Measurements from ENCODE around the gene CCDC18. TPM values are rescaled to one million over a fixed set of nuclear protein-coding genes. Genes with fewer than 3 reads are reported as not detected.

CCDC18 gene
- polyA plus RNA-seq, 3 donors: 2.8 to 5.9 (median 4.4) TPM

GRCh38 chr1:93143769-93144168, 36.8 kb upstream of the CCDC18 start:
- H3K4me3 Mint-ChIP-seq: no peak overlapping the region
- Histone ChIP-seq H3K79me2 (ENCODE audit: insufficient read depth, low read length) (no peaks in the 10 kb centered on the region), H3K4me3 (replicated peaks in 1 of 3; ENCODE audit: low read depth in 2 of 3, low read length in 3 of 3) (no peak overlapping the region), H2AFZ (ENCODE audit: insufficient read depth, low read depth, low read length, poor library complexity, severe bottlenecking) (no peak overlapping the region), H3K4me2 (replicated peaks; ENCODE audit: extremely low read depth, low read length, poor library complexity, severe bottlenecking) (no peak overlapping the region), H4K20me1 (ENCODE audit: insufficient read depth, low read length) (no peaks in the 10 kb centered on the region), H3K9ac (ENCODE audit: insufficient read depth, low read length, poor library complexity, severe bottlenecking) (no peak overlapping the region), H3K9me3 (replicated peaks in 1 of 2; ENCODE audit: control insufficient read depth in 1 of 2, insufficient read depth in 1 of 2, low read length in 2 of 2) (no peaks in the 10 kb centered on the region), H3K36me3 (replicated peaks in 1 of 2; ENCODE audit: control insufficient read depth in 1 of 2, insufficient read depth in 2 of 2, low read length in 2 of 2) (peaks cover 18 to 42% of the 10 kb centered on the region in 2 donors), H3K27me3 (ENCODE audit: control insufficient read depth in 2 of 2, insufficient read depth in 2 of 2, low read length in 2 of 2) (no peaks in the 10 kb centered on the region), H3K27ac (ENCODE audit: low read depth in 1 of 2, low read length in 2 of 2) (no peak overlapping the region), H3K4me1 (ENCODE audit: control insufficient read depth in 1 of 2, insufficient read depth in 2 of 2, low read length in 2 of 2) (no peaks in the 10 kb centered on the region)
- H3K27me3 Mint-ChIP-seq (ENCODE audit: low read depth in 3 of 3): no peaks in the 10 kb centered on the region
- H3K36me3 Mint-ChIP-seq: peaks cover 26 to 32% of the 10 kb centered on the region in 2 donors
- H3K27ac Mint-ChIP-seq: no peak overlapping the region
- WGBS (ENCODE audit: insufficient coverage): no CpG with 5 or more reads among the region's 4 CpGs
- no peaks in the 10 kb centered on the region for H3K4me1 Mint-ChIP-seq
- intact Hi-C loops (cut with micrococcal nuclease): no loop called here
- no peaks in the 10 kb centered on the region for H3K9me3 Mint-ChIP-seq
- TF ChIP-seq, protein P1, sequence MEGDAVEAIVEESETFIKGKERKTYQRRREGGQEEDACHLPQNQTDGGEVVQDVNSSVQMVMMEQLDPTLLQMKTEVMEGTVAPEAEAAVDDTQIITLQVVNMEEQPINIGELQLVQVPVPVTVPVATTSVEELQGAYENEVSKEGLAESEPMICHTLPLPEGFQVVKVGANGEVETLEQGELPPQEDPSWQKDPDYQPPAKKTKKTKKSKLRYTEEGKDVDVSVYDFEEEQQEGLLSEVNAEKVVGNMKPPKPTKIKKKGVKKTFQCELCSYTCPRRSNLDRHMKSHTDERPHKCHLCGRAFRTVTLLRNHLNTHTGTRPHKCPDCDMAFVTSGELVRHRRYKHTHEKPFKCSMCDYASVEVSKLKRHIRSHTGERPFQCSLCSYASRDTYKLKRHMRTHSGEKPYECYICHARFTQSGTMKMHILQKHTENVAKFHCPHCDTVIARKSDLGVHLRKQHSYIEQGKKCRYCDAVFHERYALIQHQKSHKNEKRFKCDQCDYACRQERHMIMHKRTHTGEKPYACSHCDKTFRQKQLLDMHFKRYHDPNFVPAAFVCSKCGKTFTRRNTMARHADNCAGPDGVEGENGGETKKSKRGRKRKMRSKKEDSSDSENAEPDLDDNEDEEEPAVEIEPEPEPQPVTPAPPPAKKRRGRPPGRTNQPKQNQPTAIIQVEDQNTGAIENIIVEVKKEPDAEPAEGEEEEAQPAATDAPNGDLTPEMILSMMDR (IDR thresholded peaks at IDR 0.05): no peak
- DNase-seq: no peak

DNA sequence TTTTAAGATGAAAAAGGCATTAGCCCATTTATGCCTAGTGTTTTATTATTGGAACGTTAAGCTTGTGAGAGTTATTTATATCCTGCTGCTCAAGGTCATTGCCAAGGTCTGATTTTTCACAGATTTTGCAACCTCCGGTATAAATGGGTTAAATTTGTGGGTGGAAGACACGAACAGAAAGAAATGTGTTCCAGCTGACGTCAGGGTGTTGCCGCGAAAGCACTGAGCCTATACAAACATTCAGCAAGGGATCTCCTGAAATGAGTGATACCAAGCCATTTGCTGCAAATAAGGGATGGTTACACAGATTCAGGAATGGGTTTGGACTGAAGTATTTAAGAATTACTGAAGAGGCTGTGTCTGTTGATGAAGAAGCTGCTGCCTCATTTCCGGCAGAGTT, 32.5 kb upstream of the CCDC18 start:
- TF ChIP-seq, protein P1 (IDR thresholded peaks at IDR 0.05): no peak
- Mint-ChIP-seq H3K4me3 (no peak overlapping the region), H3K4me1 (no peaks in the 10 kb centered on the region), H3K9me3 (no peaks in the 10 kb centered on the region), H3K36me3 (peaks cover 46 to 54% of the 10 kb centered on the region in 2 donors), H3K27me3 (ENCODE audit: low read depth in 3 of 3) (no peaks in the 10 kb centered on the region), H3K27ac (no peak overlapping the region)
- Histone ChIP-seq H3K27me3 (ENCODE audit: control insufficient read depth in 2 of 2, insufficient read depth in 2 of 2, low read length in 2 of 2) (no peaks in the 10 kb centered on the region), H3K4me3 (replicated peaks in 1 of 3; ENCODE audit: low read depth in 2 of 3, low read length in 3 of 3) (no peak overlapping the region), H3K9ac (ENCODE audit: insufficient read depth, low read length, poor library complexity, severe bottlenecking) (no peak overlapping the region), H2AFZ (ENCODE audit: insufficient read depth, low read depth, low read length, poor library complexity, severe bottlenecking) (no peak overlapping the region), H3K27ac (ENCODE audit: low read depth in 1 of 2, low read length in 2 of 2) (no peak overlapping the region), H4K20me1 (ENCODE audit: insufficient read depth, low read length) (peaks cover 21% of the 10 kb centered on the region), H3K4me2 (replicated peaks; ENCODE audit: extremely low read depth, low read length, poor library complexity, severe bottlenecking) (no peak overlapping the region), H3K79me2 (ENCODE audit: insufficient read depth, low read length) (no peaks in the 10 kb centered on the region), H3K4me1 (ENCODE audit: control insufficient read depth in 1 of 2, insufficient read depth in 2 of 2, low read length in 2 of 2) (no peaks in the 10 kb centered on the region), H3K9me3 (replicated peaks in 1 of 2; ENCODE audit: control insufficient read depth in 1 of 2, insufficient read depth in 1 of 2, low read length in 2 of 2) (no peaks in the 10 kb centered on the region), H3K36me3 (replicated peaks in 1 of 2; ENCODE audit: control insufficient read depth in 1 of 2, insufficient read depth in 2 of 2, low read length in 2 of 2) (peaks cover 45 to 61% of the 10 kb centered on the region in 2 donors)
- WGBS (ENCODE audit: insufficient coverage): 83% methylated on average over 6 of the region's 7 CpGs
- no peak for DNase-seq
- intact Hi-C loops (cut with micrococcal nuclease): no loop called here
